ENCODE data around the gene CNPY4. TPM values are rescaled to one million over a fixed set of nuclear protein-coding genes. Genes with fewer than 3 reads are reported as not detected.

CNPY4 gene
- total and polyA plus RNA-seq, 10 of the 15 experiments (the other 5 are each of a cell fraction or from before 2014, with no cell fraction given): 2.5 to 9.2 (median 6.8) TPM

- ATAC-seq: no peak
- H3K9me3 ChIP-seq (replicated peaks; ENCODE audit: control insufficient read depth, insufficient read depth, low read length): no peaks in the 10 kb centered on the region
- intact Hi-C loops (cut with micrococcal nuclease; ENCODE audit: unreplicated experiment) (no loop called here), in situ Hi-C loops (cut with MboI) (no loop called here)
- 86% methylated on average over 16 of the region's 17 CpGs for WGBS (ENCODE audit: insufficient coverage, insufficient replicate concordance, low lambda C conversion rate, missing lambda C conversion rate)
- FAIRE-seq: no peak
- ChIA-PET CTCF (no interaction called here), SMC1A (ENCODE audit: uncharacterized antibody, unreplicated experiment) (interaction anchor here (0.7 to 1.7 kb wide), 2 partner anchors 15 to 86 kb away, joined by 3 read pairs; no protein-coding TSS in a partner anchor), POLR2A (interaction anchor here (0.5 to 1.7 kb wide), 8 partner anchors 9 to 374 kb away, joined by 3 to 6 read pairs (median 4); partner anchors contain the start of gene ZKSCAN1), RAD21 (ENCODE audit: unreplicated experiment) (interaction anchor here (0.9 kb wide), 1 partner anchor 11 kb away, joined by 3 read pairs; no protein-coding TSS in a partner anchor)
- H3K27me3 ChIP-seq (replicated peaks in 1 of 2; ENCODE audit: control insufficient read depth in 2 of 2, insufficient read depth in 2 of 2, low read length in 1 of 2): no peaks in the 10 kb centered on the region
- no TSS peak for BruUV-seq (replicated peaks)
- peaks cover 16 to 17% of the 10 kb centered on the region in 2 experiments for H3K36me3 ChIP-seq (ENCODE audit: control insufficient read depth in 2 of 2, insufficient read depth in 2 of 2, low read length in 1 of 2)
- peaks cover 16% of the 10 kb centered on the region for H3K4me1 ChIP-seq (ENCODE audit: control insufficient read depth, insufficient read depth, low read length)
- H2AFZ ChIP-seq (ENCODE audit: control insufficient read depth, low read depth, low read length): no peak overlapping the region
- H3K4me3 ChIP-seq: no peak overlapping the region
- TF ChIP-seq ATF3 (IDR thresholded peaks at IDR 0.05; ENCODE audit: borderline replicate concordance, extremely low read depth, low read depth, low read length) (no peak), PBX3 (IDR thresholded peaks at IDR 0.05; ENCODE audit: insufficient replicate concordance, low read depth, low read length) (peak; percentile 33), PKNOX1 (IDR thresholded peaks at IDR 0.05) (peak; percentile 26; the same call in 1 of the 2 replicates), YY1 (IDR thresholded peaks at IDR 0.05; ENCODE audit: low read depth, low read length) (no peak)
- no peak overlapping the region for H3K27ac ChIP-seq (ENCODE audit: control insufficient read depth, insufficient read depth)
- DNase-seq (ENCODE audit: low read depth, low spot score): no peak
- H3K4me2 ChIP-seq (ENCODE audit: control insufficient read depth, insufficient read depth): peak overlapping the region; percentile 36; the same call in 1 of the 2 replicates
- H3K9ac ChIP-seq (ENCODE audit: control insufficient read depth, insufficient read depth, low read length): no peak overlapping the region
- peaks cover 29% of the 10 kb centered on the region for H3K79me2 ChIP-seq (ENCODE audit: control insufficient read depth, insufficient read depth, low read length)
- H4K20me1 ChIP-seq (ENCODE audit: control insufficient read depth, insufficient read depth): no peaks in the 10 kb centered on the region
These were observed 16.2 kb upstream of the CNPY4 start for GRCh38 chr7:100102950-100103840.

All from GM12878 (cell line).